ENCODE data around the gene KRT2. TPM values are rescaled to one million over a fixed set of nuclear protein-coding genes. Genes with fewer than 3 reads are reported as not detected.

Gene KRT2
- total and polyA plus RNA-seq, 2 donors (not counting 1 experiment from before 2014, with no cell fraction given), result 0.04 TPM; not detected in 1

DNA sequence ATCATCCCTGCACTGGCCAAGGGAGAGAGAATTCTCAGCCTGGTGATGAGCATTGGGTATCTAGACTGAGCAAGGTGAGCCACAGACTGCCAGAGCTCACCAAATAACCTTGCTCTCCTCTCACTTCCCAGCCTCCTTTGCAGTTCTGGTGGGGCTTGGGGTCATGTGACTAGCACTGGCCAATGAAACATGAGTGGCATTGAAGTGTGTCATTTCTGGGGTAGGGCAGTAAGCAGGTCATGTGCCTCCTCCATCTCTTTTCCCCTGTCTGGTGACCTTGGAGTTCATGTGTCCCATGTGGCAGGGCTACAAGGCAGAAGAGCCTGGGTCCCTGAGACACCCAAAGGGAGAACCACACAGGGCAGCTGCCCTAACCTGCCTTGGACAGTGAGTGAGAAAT lies 47.2 kb downstream of the KRT2 start:
- peaks cover 38% of the 10 kb centered on the region for H3K27me3 Mint-ChIP-seq
- CTCF ChIA-PET, result no interaction called here
- DNase-seq (no peak), ATAC-seq (ENCODE audit: low read depth) (no peak)
- no peaks in the 10 kb centered on the region for H3K9me3 Mint-ChIP-seq (ENCODE audit: insufficient read depth)
- no peak overlapping the region for H3K27ac ChIP-seq (ENCODE audit: low read length in 2 of 2)
- H3K9ac ChIP-seq (ENCODE audit: low read length), result no peak overlapping the region
- H4K20me1 ChIP-seq (ENCODE audit: control insufficient read depth, insufficient read depth, low read length, poor library complexity, severe bottlenecking), result no peaks in the 10 kb centered on the region
- no peak overlapping the region for H3K27ac Mint-ChIP-seq
- H3K4me2 ChIP-seq (replicated peaks; ENCODE audit: low read depth, low read length, poor library complexity, severe bottlenecking), result no peak overlapping the region
- POLR2A ChIA-PET, result no interaction called here
- no peaks in the 10 kb centered on the region for H3K9me3 ChIP-seq (ENCODE audit: control extremely low read depth in 1 of 3, control insufficient read depth in 2 of 3, insufficient read depth in 1 of 3, low read length in 2 of 3)
- no peaks in the 10 kb centered on the region for H3K4me1 Mint-ChIP-seq
- no peaks in the 10 kb centered on the region for H3K79me2 ChIP-seq (ENCODE audit: control insufficient read depth, insufficient read depth, low read length)
- peaks cover 0 to 14% (median 4%) of the 10 kb centered on the region in 4 experiments for H3K27me3 ChIP-seq (replicated peaks in 1 of 4; ENCODE audit: control extremely low read depth in 1 of 4, control insufficient read depth in 3 of 4, insufficient read depth in 4 of 4, low read length in 3 of 4)
- H2AFZ ChIP-seq (ENCODE audit: insufficient read depth, low read depth, low read length, poor library complexity, severe bottlenecking), result no peak overlapping the region
- H3K4me3 ChIP-seq (ENCODE audit: control extremely low read depth in 1 of 5, extremely low read depth in 1 of 5, insufficient read depth in 1 of 5, low read depth in 2 of 5, low read length in 4 of 5), result no peak overlapping the region
- H3K4me1 ChIP-seq (ENCODE audit: control insufficient read depth in 2 of 2, insufficient read depth in 2 of 2, low read length in 2 of 2), result no peaks in the 10 kb centered on the region
- no peaks in the 10 kb centered on the region for H3K36me3 ChIP-seq (replicated peaks in 1 of 2; ENCODE audit: control extremely low read depth in 1 of 2, control insufficient read depth in 1 of 2, extremely low read depth in 1 of 2, insufficient read depth in 2 of 2, low read length in 1 of 2)
- no peak overlapping the region for H3K4me3 Mint-ChIP-seq
- intact Hi-C loops (cut with micrococcal nuclease), result no loop called here
- TF ChIP-seq EZH2 (IDR thresholded peaks at IDR 0.05; ENCODE audit: borderline replicate concordance, insufficient read depth, low read depth, low read length, poor library complexity, severe bottlenecking), result no peak
- TF ChIP-seq, protein P1, sequence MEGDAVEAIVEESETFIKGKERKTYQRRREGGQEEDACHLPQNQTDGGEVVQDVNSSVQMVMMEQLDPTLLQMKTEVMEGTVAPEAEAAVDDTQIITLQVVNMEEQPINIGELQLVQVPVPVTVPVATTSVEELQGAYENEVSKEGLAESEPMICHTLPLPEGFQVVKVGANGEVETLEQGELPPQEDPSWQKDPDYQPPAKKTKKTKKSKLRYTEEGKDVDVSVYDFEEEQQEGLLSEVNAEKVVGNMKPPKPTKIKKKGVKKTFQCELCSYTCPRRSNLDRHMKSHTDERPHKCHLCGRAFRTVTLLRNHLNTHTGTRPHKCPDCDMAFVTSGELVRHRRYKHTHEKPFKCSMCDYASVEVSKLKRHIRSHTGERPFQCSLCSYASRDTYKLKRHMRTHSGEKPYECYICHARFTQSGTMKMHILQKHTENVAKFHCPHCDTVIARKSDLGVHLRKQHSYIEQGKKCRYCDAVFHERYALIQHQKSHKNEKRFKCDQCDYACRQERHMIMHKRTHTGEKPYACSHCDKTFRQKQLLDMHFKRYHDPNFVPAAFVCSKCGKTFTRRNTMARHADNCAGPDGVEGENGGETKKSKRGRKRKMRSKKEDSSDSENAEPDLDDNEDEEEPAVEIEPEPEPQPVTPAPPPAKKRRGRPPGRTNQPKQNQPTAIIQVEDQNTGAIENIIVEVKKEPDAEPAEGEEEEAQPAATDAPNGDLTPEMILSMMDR (IDR thresholded peaks at IDR 0.05), result no peak

DNA sequence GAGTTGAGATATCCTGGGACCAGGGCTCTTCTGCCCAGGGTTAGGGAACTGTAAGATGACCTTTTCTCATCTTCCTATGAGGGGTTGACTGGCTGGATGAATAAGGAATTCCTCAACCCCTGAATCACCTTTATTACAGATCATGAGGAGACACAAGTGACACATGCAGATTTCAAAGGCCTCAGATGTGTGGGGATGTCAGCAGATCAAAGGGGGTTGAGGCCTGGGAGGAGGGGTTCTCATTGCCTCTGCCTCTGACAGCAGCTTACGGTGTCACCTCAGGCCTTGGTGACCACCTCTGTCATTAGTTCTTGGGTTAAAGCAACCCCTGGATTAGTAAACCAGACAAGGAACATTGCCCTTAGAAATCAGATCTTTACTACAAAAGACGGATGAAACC lies 48.7 kb downstream of the KRT2 start:
- POLR2A ChIA-PET, result no interaction called here
- CTCF ChIA-PET, result no interaction called here
- ATAC-seq (ENCODE audit: low read depth) (no peak), DNase-seq (no peak)
- Mint-ChIP-seq H3K4me3 (no peak overlapping the region), H3K27ac (no peak overlapping the region), H3K9me3 (ENCODE audit: insufficient read depth) (no peaks in the 10 kb centered on the region), H3K27me3 (peaks cover 44% of the 10 kb centered on the region), H3K4me1 (no peaks in the 10 kb centered on the region)
- H3K36me3 ChIP-seq (replicated peaks in 1 of 2; ENCODE audit: control extremely low read depth in 1 of 2, control insufficient read depth in 1 of 2, extremely low read depth in 1 of 2, insufficient read depth in 2 of 2, low read length in 1 of 2), result no peaks in the 10 kb centered on the region
- intact Hi-C loops (cut with micrococcal nuclease), result no loop called here
- no peaks in the 10 kb centered on the region for H3K79me2 ChIP-seq (ENCODE audit: control insufficient read depth, insufficient read depth, low read length)
- H3K9ac ChIP-seq (ENCODE audit: low read length), result no peak overlapping the region
- H3K27ac ChIP-seq (ENCODE audit: low read length in 2 of 2), result no peak overlapping the region
- H4K20me1 ChIP-seq (ENCODE audit: control insufficient read depth, insufficient read depth, low read length, poor library complexity, severe bottlenecking), result no peaks in the 10 kb centered on the region
- H3K27me3 ChIP-seq (replicated peaks in 1 of 4; ENCODE audit: control extremely low read depth in 1 of 4, control insufficient read depth in 3 of 4, insufficient read depth in 4 of 4, low read length in 3 of 4), result peaks cover 0 to 14% (median 6%) of the 10 kb centered on the region in 4 experiments
- WGBS (ENCODE audit: insufficient coverage), result no CpG with 5 or more reads among the region's 2 CpGs
- H3K4me1 ChIP-seq (ENCODE audit: control insufficient read depth in 2 of 2, insufficient read depth in 2 of 2, low read length in 2 of 2), result no peaks in the 10 kb centered on the region
- no peak for TF ChIP-seq EZH2 (IDR thresholded peaks at IDR 0.05; ENCODE audit: borderline replicate concordance, insufficient read depth, low read depth, low read length, poor library complexity, severe bottlenecking)
- TF ChIP-seq, protein P1 (IDR thresholded peaks at IDR 0.05), result no peak
- no peaks in the 10 kb centered on the region for H3K9me3 ChIP-seq (ENCODE audit: control extremely low read depth in 1 of 3, control insufficient read depth in 2 of 3, insufficient read depth in 1 of 3, low read length in 2 of 3)
- no peak overlapping the region for H3K4me3 ChIP-seq (ENCODE audit: control extremely low read depth in 1 of 5, extremely low read depth in 1 of 5, insufficient read depth in 1 of 5, low read depth in 2 of 5, low read length in 4 of 5)
- no peak overlapping the region for H2AFZ ChIP-seq (ENCODE audit: insufficient read depth, low read depth, low read length, poor library complexity, severe bottlenecking)
- no peak overlapping the region for H3K4me2 ChIP-seq (replicated peaks; ENCODE audit: low read depth, low read length, poor library complexity, severe bottlenecking)

Measured in B cell (primary cell).